ENCODE results near the gene MROH8.
A peak's percentile ranks its signal among the peaks of the same experiment; 100 is the strongest.

MROH8 gene

GRCh38 chr20:37178839-37179682 is at the start of gene MROH8, which contains the start of gene RPN2:
Gene MROH8, minus strand, starts transcription at chr20:37179548.
Gene RPN2, plus strand, starts transcription at chr20:37179330. Its CDS starts 27 bp downstream, at chr20:37179357.
- ATAC-seq = peak; percentile 98
- TF ChIP-seq GLIS3 (CRISPR knock-in tag; IDR thresholded peaks at IDR 0.05) = 0 out of 2 replicates have a peak, but pooled peaks have one; percentile 5
- peak; percentile 47; the same call in 1 of the 2 replicates for TF ChIP-seq ZNF70 (CRISPR knock-in tag; IDR thresholded peaks at IDR 0.05)
- no peak for TF ChIP-seq POU6F1 (CRISPR knock-in tag; IDR thresholded peaks at IDR 0.05; ENCODE audit: borderline replicate concordance, low read depth)

- ATAC-seq = no peak
These were observed 49.3 kb upstream of the MROH8 start for GRCh38 chr20:37228656-37229055.

GRCh38 chr20:37228082-37228481 is 48.7 kb upstream of the MROH8 start:
- no peak for ATAC-seq
- no peak for TF ChIP-seq CSRNP3 (CRISPR knock-in tag; IDR thresholded peaks at IDR 0.05)
- TF ChIP-seq SNAI2 (CRISPR knock-in tag; IDR thresholded peaks at IDR 0.05) = no peak
- TF ChIP-seq PATZ1 (CRISPR knock-in tag; IDR thresholded peaks at IDR 0.05; ENCODE audit: borderline replicate concordance) = no peak
- no peak for TF ChIP-seq BACH2 (CRISPR knock-in tag; IDR thresholded peaks at IDR 0.05; ENCODE audit: borderline replicate concordance)
- TF ChIP-seq ARNTL (CRISPR knock-in tag; IDR thresholded peaks at IDR 0.05; ENCODE audit: borderline replicate concordance, low read depth) = no peak
- no peak for TF ChIP-seq ZNF565 (CRISPR knock-in tag; conservative IDR thresholded peaks at IDR 0.05; ENCODE audit: low read depth)
- no peak for TF ChIP-seq TOX (CRISPR knock-in tag; IDR thresholded peaks at IDR 0.05; ENCODE audit: borderline replicate concordance)
- TF ChIP-seq ZNF8 (CRISPR knock-in tag; IDR thresholded peaks at IDR 0.05) = no peak
- TF ChIP-seq ZC3H10 (CRISPR knock-in tag; IDR thresholded peaks at IDR 0.05) = no peak
- TF ChIP-seq GLIS3 (CRISPR knock-in tag; IDR thresholded peaks at IDR 0.05) = no peak
- TF ChIP-seq OSR1 (CRISPR knock-in tag; IDR thresholded peaks at IDR 0.05) = no peak
- TF ChIP-seq TCF4 (CRISPR knock-in tag; IDR thresholded peaks at IDR 0.05; ENCODE audit: borderline replicate concordance) = no peak
- no peak for TF ChIP-seq CSDC2 (CRISPR knock-in tag; IDR thresholded peaks at IDR 0.05)
- no peak for TF ChIP-seq ZFP30 (CRISPR knock-in tag; IDR thresholded peaks at IDR 0.05)
- TF ChIP-seq ZNF70 (CRISPR knock-in tag; IDR thresholded peaks at IDR 0.05) = no peak

More at GRCh38 chr20:37228656-37229055, 49.3 kb upstream of the MROH8 start:
- TF ChIP-seq POU6F1 (CRISPR knock-in tag; IDR thresholded peaks at IDR 0.05; ENCODE audit: borderline replicate concordance, low read depth) (no peak), ZC3H10 (CRISPR knock-in tag; IDR thresholded peaks at IDR 0.05) (no peak), GLIS3 (CRISPR knock-in tag; IDR thresholded peaks at IDR 0.05) (no peak), PPARA (CRISPR knock-in tag; IDR thresholded peaks at IDR 0.05; ENCODE audit: borderline replicate concordance) (no peak), SNAI2 (CRISPR knock-in tag; IDR thresholded peaks at IDR 0.05) (no peak), ZFP3 (CRISPR knock-in tag; IDR thresholded peaks at IDR 0.05) (no peak), ZNF8 (CRISPR knock-in tag; IDR thresholded peaks at IDR 0.05) (no peak), CREB5 (CRISPR knock-in tag; IDR thresholded peaks at IDR 0.05; ENCODE audit: low read depth) (no peak), CSDC2 (CRISPR knock-in tag; IDR thresholded peaks at IDR 0.05) (no peak), ZNF565 (CRISPR knock-in tag; conservative IDR thresholded peaks at IDR 0.05; ENCODE audit: low read depth) (no peak), TCF4 (CRISPR knock-in tag; IDR thresholded peaks at IDR 0.05; ENCODE audit: borderline replicate concordance) (no peak), ISL1 (CRISPR knock-in tag; IDR thresholded peaks at IDR 0.05) (no peak), ESRRG (CRISPR knock-in tag; IDR thresholded peaks at IDR 0.05) (no peak), CSRNP3 (CRISPR knock-in tag; IDR thresholded peaks at IDR 0.05) (no peak)

Measured in SK-N-SH treated with all-trans-retinoic acid at 6 μM for 48 hours (cell line).